Neutrophil (primary cell): ENCODE data around the gene RBFOX2.

ENCODE experiments used
- H3K27ac ChIP-seq: fragments of 200-600 bp; sonication (generic); 2 replicates; pipeline ENCODE4 v1.5.1; 2016; ENCODE audit warnings: mild to moderate bottlenecking, moderate library complexity
- H3K27me3 ChIP-seq: fragments of 200-600 bp; sonication (generic); 2 replicates; pipeline ENCODE4 v1.6.0; 2016; ENCODE audit warnings: mild to moderate bottlenecking
- H3K36me3 ChIP-seq: fragments of 200-600 bp; sonication (generic); 2 replicates; pipeline ENCODE4 v1.5.1; 2017
- H3K4me1 ChIP-seq, 2 experiments: fragments of 200-600 bp in 1 of 2; sonication (generic) in 1 of 2; 1 replicate in 1 of 2; 2 replicates in 1 of 2; pipeline versions ENCODE4 v1.5.1 to v1.6.1; 2013 to 2016; ENCODE audit warnings: low read depth in 1 of 2, low read length in 1 of 2, mild to moderate bottlenecking in 1 of 2, moderate library complexity in 1 of 2; ENCODE audit not compliant: control insufficient read depth in 1 of 2, insufficient read depth in 1 of 2
- H3K4me3 ChIP-seq, 2 experiments: fragments of 200-600 bp in 1 of 2; sonication (generic) in 1 of 2; 1 replicate in 1 of 2; 2 replicates in 1 of 2; pipeline ENCODE4 v1.5.1; 2013 to 2016; ENCODE audit warnings: low read depth in 1 of 2, low read length in 1 of 2, mild to moderate bottlenecking in 1 of 2, moderate library complexity in 1 of 2
- H3K9me3 ChIP-seq: fragments of 200-600 bp; sonication (generic); 2 replicates; pipeline ENCODE4 v1.5.1; 2016
- CTCF ChIP-seq: fragments of 200-600 bp; sonication (generic); IDR thresholded peaks from 2 replicates; pipeline ENCODE4 v1.5.1; 2016; ENCODE audit warnings: antibody characterized with exemption

The RBFOX2 gene

GRCh38 chr22:35894937-35895708, 133.5 kb downstream of the RBFOX2 start:
- no peak for TF ChIP-seq CTCF
- Histone ChIP-seq H3K4me1 (no peaks in the 10 kb centered on the region), H3K4me3 (no peak overlapping the region), H3K27me3 (peaks cover 10% of the 10 kb centered on the region), H3K27ac (no peak overlapping the region), H3K36me3 (no peaks in the 10 kb centered on the region), H3K9me3 (no peaks in the 10 kb centered on the region)

- TF ChIP-seq CTCF = no peak
- Histone ChIP-seq H3K9me3 (no peaks in the 10 kb centered on the region), H3K36me3 (no peaks in the 10 kb centered on the region), H3K27ac (no peak overlapping the region), H3K27me3 (peaks cover 10% of the 10 kb centered on the region), H3K4me3 (no peak overlapping the region), H3K4me1 (no peaks in the 10 kb centered on the region)
Measured at GRCh38 chr22:35894464-35894878, 134.2 kb downstream of the RBFOX2 start.

- no peaks in the 10 kb centered on the region for H3K4me1 ChIP-seq
- no peak for TF ChIP-seq CTCF
- H3K27me3 ChIP-seq = peaks cover 10% of the 10 kb centered on the region
- no peak overlapping the region for H3K4me3 ChIP-seq
- H3K36me3 ChIP-seq = no peaks in the 10 kb centered on the region
- no peaks in the 10 kb centered on the region for H3K9me3 ChIP-seq
- H3K27ac ChIP-seq = no peak overlapping the region
Measured at GRCh38 chr22:35893698-35894097, 134.9 kb downstream of the RBFOX2 start.

GRCh38 chr22:35892192-35892591, 136.4 kb downstream of the RBFOX2 start:
- TF ChIP-seq CTCF = no peak
- Histone ChIP-seq H3K9me3 (no peaks in the 10 kb centered on the region), H3K4me3 (no peak overlapping the region), H3K27ac (no peak overlapping the region), H3K36me3 (no peaks in the 10 kb centered on the region), H3K4me1 (no peaks in the 10 kb centered on the region), H3K27me3 (peaks cover 10% of the 10 kb centered on the region)

GRCh38 chr22:35891442-35891841, 137.2 kb downstream of the RBFOX2 start:
- Histone ChIP-seq H3K27me3 (peaks cover 10% of the 10 kb centered on the region), H3K4me3 (no peak overlapping the region), H3K27ac (no peak overlapping the region), H3K36me3 (no peaks in the 10 kb centered on the region), H3K9me3 (no peaks in the 10 kb centered on the region), H3K4me1 (no peaks in the 10 kb centered on the region)
- TF ChIP-seq CTCF = no peak
